IMR-90 (cell line): Measurements from ENCODE around the gene LTO1.
"Not testable (repeated sequence)": the region's sequence is repeated elsewhere in the genome, so short reads cannot be mapped to it uniquely, and the experiment has no call there.

ENCODE experiments used
- CHD1 ChIP-seq: IDR thresholded peaks from 2 replicates; pipeline ENCODE4 v1.6.1; 2012; ENCODE audit warnings: low read depth, low read length, improper control_type of control experiment
- POLR2A ChIP-seq: IDR thresholded peaks from 2 replicates; pipeline ENCODE4 v1.6.1; 2012; ENCODE audit warnings: mild to moderate bottlenecking, low read depth, low read length
- RFX5 ChIP-seq: IDR thresholded peaks from 2 replicates; pipeline ENCODE4 v1.8.0; 2012; ENCODE audit warnings: low read depth, mild to moderate bottlenecking, low read length, moderate library complexity
- TF ChIP-seq, protein P1 (sequence below): conservative IDR thresholded peaks from 2 replicates; pipeline ENCODE4 v1.5.1; 2012; ENCODE audit warnings: mild to moderate bottlenecking, low read depth, low read length, improper control_type of control experiment

DNA sequence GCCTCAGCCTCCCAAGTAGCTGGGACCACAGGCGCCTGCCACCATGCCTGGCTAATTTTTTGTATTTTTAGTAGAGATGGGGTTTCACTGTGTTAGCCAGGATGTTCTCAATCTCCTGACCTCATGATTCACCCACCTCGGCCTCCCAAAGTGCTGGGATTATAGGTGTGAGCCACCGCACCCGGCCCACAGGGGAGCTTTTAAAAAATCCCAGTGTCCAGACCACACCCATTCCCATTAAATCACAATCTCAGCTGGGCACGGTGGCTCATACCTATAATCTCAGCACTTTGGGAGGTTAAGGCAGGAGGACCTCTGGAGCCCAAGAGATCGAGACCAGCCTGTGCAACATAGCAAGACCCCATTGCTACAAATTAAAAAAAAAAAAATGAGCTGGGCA, 20.8 kb upstream of the LTO1 start:
- not testable (repeated sequence) for TF ChIP-seq RFX5, POLR2A, CHD1
- TF ChIP-seq, protein P1, sequence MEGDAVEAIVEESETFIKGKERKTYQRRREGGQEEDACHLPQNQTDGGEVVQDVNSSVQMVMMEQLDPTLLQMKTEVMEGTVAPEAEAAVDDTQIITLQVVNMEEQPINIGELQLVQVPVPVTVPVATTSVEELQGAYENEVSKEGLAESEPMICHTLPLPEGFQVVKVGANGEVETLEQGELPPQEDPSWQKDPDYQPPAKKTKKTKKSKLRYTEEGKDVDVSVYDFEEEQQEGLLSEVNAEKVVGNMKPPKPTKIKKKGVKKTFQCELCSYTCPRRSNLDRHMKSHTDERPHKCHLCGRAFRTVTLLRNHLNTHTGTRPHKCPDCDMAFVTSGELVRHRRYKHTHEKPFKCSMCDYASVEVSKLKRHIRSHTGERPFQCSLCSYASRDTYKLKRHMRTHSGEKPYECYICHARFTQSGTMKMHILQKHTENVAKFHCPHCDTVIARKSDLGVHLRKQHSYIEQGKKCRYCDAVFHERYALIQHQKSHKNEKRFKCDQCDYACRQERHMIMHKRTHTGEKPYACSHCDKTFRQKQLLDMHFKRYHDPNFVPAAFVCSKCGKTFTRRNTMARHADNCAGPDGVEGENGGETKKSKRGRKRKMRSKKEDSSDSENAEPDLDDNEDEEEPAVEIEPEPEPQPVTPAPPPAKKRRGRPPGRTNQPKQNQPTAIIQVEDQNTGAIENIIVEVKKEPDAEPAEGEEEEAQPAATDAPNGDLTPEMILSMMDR: not testable (repeated sequence)
